ENCODE data around the gene DISC1.

The DISC1 gene

DNA sequence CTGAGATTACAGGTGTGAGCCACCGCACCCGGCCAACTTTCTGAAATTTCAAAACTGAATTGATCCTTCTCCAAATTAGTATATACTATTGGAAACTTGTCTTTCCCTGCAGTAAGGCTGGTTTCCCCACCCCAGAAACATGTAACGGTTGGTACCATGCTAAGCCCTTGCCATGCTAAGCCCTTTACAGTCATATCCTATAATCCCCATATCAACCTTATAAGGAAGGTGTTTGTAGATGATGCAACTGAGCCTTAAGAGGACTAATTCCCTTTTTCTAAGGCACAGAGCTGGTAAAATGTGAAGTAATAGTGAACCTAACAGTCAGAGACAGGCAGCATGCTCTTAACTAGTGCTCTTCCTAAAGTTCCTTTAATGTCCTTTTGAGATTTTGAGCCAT lies 413.7 kb downstream of the DISC1 start:
- Histone ChIP-seq H3K27ac (ENCODE audit: low read depth, low read length) (no peak overlapping the region), H3F3A (ENCODE audit: insufficient read depth) (no peaks in the 10 kb centered on the region)
- no peak for TF ChIP-seq EZH2phosphoT487 (conservative IDR thresholded peaks at IDR 0.05; ENCODE audit: low read length)
- TF ChIP-seq, protein P1, sequence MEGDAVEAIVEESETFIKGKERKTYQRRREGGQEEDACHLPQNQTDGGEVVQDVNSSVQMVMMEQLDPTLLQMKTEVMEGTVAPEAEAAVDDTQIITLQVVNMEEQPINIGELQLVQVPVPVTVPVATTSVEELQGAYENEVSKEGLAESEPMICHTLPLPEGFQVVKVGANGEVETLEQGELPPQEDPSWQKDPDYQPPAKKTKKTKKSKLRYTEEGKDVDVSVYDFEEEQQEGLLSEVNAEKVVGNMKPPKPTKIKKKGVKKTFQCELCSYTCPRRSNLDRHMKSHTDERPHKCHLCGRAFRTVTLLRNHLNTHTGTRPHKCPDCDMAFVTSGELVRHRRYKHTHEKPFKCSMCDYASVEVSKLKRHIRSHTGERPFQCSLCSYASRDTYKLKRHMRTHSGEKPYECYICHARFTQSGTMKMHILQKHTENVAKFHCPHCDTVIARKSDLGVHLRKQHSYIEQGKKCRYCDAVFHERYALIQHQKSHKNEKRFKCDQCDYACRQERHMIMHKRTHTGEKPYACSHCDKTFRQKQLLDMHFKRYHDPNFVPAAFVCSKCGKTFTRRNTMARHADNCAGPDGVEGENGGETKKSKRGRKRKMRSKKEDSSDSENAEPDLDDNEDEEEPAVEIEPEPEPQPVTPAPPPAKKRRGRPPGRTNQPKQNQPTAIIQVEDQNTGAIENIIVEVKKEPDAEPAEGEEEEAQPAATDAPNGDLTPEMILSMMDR (IDR thresholded peaks at IDR 0.05; ENCODE audit: insufficient read depth, low read length, poor library complexity, severe bottlenecking): no peak

GRCh38 chr1:232044728-232045127 lies 418.1 kb downstream of the DISC1 start:
- Histone ChIP-seq H2AFZ (ENCODE audit: low read depth, low read length, severe bottlenecking) (no peak overlapping the region), H3K9me2 (replicated peaks; ENCODE audit: insufficient read depth, low read length) (no peaks in the 10 kb centered on the region), H3K27me3 (ENCODE audit: low read length) (no peaks in the 10 kb centered on the region), H3K4me2 (ENCODE audit: low read depth, low read length, poor library complexity, severe bottlenecking) (no peak overlapping the region), H3K27ac (ENCODE audit: low read depth, low read length) (no peak overlapping the region), H3K9me3 (ENCODE audit: insufficient read depth, low read length) (no peaks in the 10 kb centered on the region), H3K36me3 (ENCODE audit: low read length) (no peaks in the 10 kb centered on the region), H3K79me2 (ENCODE audit: insufficient read depth, low read length) (no peaks in the 10 kb centered on the region), H3K9ac (ENCODE audit: low read length) (no peak overlapping the region), H3F3A (ENCODE audit: insufficient read depth) (no peaks in the 10 kb centered on the region), H3K4me3 (ENCODE audit: insufficient read depth, low read length, poor library complexity, severe bottlenecking) (no peak overlapping the region), H4K20me1 (ENCODE audit: low read depth, low read length) (no peaks in the 10 kb centered on the region)
- no peak for TF ChIP-seq EZH2phosphoT487 (conservative IDR thresholded peaks at IDR 0.05; ENCODE audit: low read length)
- TF ChIP-seq, protein P1 (IDR thresholded peaks at IDR 0.05; ENCODE audit: insufficient read depth, low read length, poor library complexity, severe bottlenecking): no peak

More for the DNA sequence above, 413.7 kb downstream of the DISC1 start:
- no peaks in the 10 kb centered on the region for H4K20me1 ChIP-seq (ENCODE audit: low read depth, low read length)
- no peaks in the 10 kb centered on the region for H3K79me2 ChIP-seq (ENCODE audit: insufficient read depth, low read length)
- H3K9me2 ChIP-seq (replicated peaks; ENCODE audit: insufficient read depth, low read length): no peaks in the 10 kb centered on the region
- no peaks in the 10 kb centered on the region for H3K36me3 ChIP-seq (ENCODE audit: low read length)
- H3K4me2 ChIP-seq (ENCODE audit: low read depth, low read length, poor library complexity, severe bottlenecking): no peak overlapping the region
- H3K9me3 ChIP-seq (ENCODE audit: insufficient read depth, low read length): no peaks in the 10 kb centered on the region
- H2AFZ ChIP-seq (ENCODE audit: low read depth, low read length, severe bottlenecking): no peak overlapping the region
- no peak overlapping the region for H3K4me3 ChIP-seq (ENCODE audit: insufficient read depth, low read length, poor library complexity, severe bottlenecking)
- no peak overlapping the region for H3K9ac ChIP-seq (ENCODE audit: low read length)
- H3K27me3 ChIP-seq (ENCODE audit: low read length): no peaks in the 10 kb centered on the region

DNA sequence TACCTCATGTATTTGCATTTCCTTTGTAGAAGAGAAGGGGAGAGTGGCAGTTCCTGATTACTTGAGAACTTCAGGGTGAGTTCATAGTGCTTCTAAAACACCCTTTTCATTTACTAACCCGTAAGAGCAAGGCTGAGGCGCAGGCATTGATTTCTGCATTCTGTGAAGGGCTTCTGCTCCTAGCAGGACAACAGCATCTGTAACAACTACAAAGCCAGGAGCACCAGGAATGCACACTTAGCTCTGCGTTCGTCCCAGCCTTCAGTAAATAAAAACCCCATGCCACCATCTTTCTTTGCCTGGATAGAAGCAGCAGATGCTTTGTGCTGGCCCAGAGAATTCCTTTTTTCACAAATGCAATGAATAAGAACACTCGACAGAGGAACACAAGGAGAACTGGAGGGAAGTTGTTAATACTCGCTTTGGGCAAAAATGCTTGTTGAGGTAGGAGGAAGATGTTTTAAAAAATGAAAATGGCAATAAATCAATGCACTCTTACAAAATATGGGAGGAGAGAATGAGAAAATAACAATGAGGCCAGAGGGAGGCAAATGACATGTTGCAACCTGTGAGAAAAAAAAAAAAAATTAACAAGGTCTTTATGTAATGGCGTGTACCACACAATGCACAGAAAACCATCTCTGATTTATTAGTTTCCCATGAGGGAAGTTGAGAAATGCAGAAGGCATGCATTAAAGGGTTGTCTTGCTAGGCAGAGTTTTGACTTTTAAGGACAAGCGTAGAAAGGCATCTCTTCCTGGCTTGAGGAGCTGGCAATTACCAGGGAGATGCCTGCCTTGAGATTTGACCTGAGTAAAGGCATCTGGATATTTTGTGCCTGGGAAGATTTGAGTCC lies 418.8 kb downstream of the DISC1 start:
- Histone ChIP-seq H3K27me3 (ENCODE audit: low read length) (no peaks in the 10 kb centered on the region), H4K20me1 (ENCODE audit: low read depth, low read length) (no peaks in the 10 kb centered on the region), H3K9ac (ENCODE audit: low read length) (no peak overlapping the region), H3F3A (ENCODE audit: insufficient read depth) (no peaks in the 10 kb centered on the region), H3K79me2 (ENCODE audit: insufficient read depth, low read length) (no peaks in the 10 kb centered on the region), H3K36me3 (ENCODE audit: low read length) (no peaks in the 10 kb centered on the region), H3K4me2 (ENCODE audit: low read depth, low read length, poor library complexity, severe bottlenecking) (no peak overlapping the region), H2AFZ (ENCODE audit: low read depth, low read length, severe bottlenecking) (no peak overlapping the region), H3K4me3 (ENCODE audit: insufficient read depth, low read length, poor library complexity, severe bottlenecking) (no peak overlapping the region), H3K9me3 (ENCODE audit: insufficient read depth, low read length) (no peaks in the 10 kb centered on the region), H3K27ac (ENCODE audit: low read depth, low read length) (no peak overlapping the region), H3K9me2 (replicated peaks; ENCODE audit: insufficient read depth, low read length) (no peaks in the 10 kb centered on the region)
- TF ChIP-seq EZH2phosphoT487 (conservative IDR thresholded peaks at IDR 0.05; ENCODE audit: low read length): no peak
- TF ChIP-seq, protein P1 (IDR thresholded peaks at IDR 0.05; ENCODE audit: insufficient read depth, low read length, poor library complexity, severe bottlenecking): no peak
